IMR-90 (cell line): ENCODE results near the gene PITPNM2. TPM values are rescaled to one million over a fixed set of nuclear protein-coding genes. Genes with fewer than 3 reads are reported as not detected.

Experiments used
- ATAC-seq: fragments of 200-7000 bp; cut with Tn5 transposase; 2 replicates; pipeline ENCODE4 v1.9.1; 2020; ENCODE audit warnings: low read depth, mild to moderate bottlenecking, moderate library complexity
- BruUV-seq: library from RNA; stranded (reverse); fragments of 400-500 nt; replicated peaks from 2 replicates; lab custom pipeline; 2021; lab: Mats Ljungman, UMichigan
- CTCF ChIA-PET: fragments of 300-600 bp; formaldehyde crosslinking; extraction: SDS; loops from one replicate; lab custom pipeline; 2021; ENCODE audit warnings: antibody characterized with exemption; lab: Yijun Ruan, JAX
- POLR2A ChIA-PET: fragments of 300-600 bp; sonication (Branson Sonifier 250); formaldehyde crosslinking; loops from one replicate; lab custom pipeline; 2022; ENCODE audit warnings: antibody characterized with exemption; ENCODE audit not compliant: unreplicated experiment; lab: Charles Lee
- DNase-seq: peaks from one replicate; pipeline ENCODE4 v3.0.0; 2013
- H2AFZ ChIP-seq: replicated peaks from 2 replicates; pipeline ENCODE3; 2013; ENCODE audit warnings: low read length, mild to moderate bottlenecking; ENCODE audit not compliant: poor library complexity
- H2AK5ac ChIP-seq: 2 replicates; pipeline ENCODE4 v1.6.1; 2013; ENCODE audit warnings: low read depth, low read length, inconsistent platforms
- H2AK9ac ChIP-seq: replicated peaks from 2 replicates; pipeline ENCODE3; 2013; ENCODE audit warnings: mild to moderate bottlenecking, low read depth, low read length, moderate library complexity; ENCODE audit not compliant: poor library complexity
- H2BK120ac ChIP-seq: 2 replicates; pipeline ENCODE4 v1.6.1; 2013; ENCODE audit warnings: low read depth, low read length, inconsistent platforms
- H2BK15ac ChIP-seq: 3 replicates; pipeline ENCODE4 v1.6.1; 2013; ENCODE audit warnings: low read depth, low read length, inconsistent platforms
- H2BK20ac ChIP-seq: 2 replicates; pipeline ENCODE4 v1.6.1; 2013; ENCODE audit warnings: low read depth, mild to moderate bottlenecking, inconsistent platforms, low read length, moderate library complexity
- H2BK5ac ChIP-seq: 2 replicates; pipeline ENCODE4 v1.6.1; 2013; ENCODE audit warnings: mild to moderate bottlenecking, low read depth, low read length, inconsistent platforms; ENCODE audit not compliant: poor library complexity, severe bottlenecking
- H3K14ac ChIP-seq: replicated peaks from 2 replicates; pipeline ENCODE4 v1.6.1; 2013; ENCODE audit warnings: low read depth, low read length, inconsistent platforms
- H3K18ac ChIP-seq: 2 replicates; pipeline ENCODE4 v1.6.1; 2013; ENCODE audit warnings: low read depth, low read length, control low read depth
- H3K23ac ChIP-seq: 2 replicates; pipeline ENCODE4 v1.6.1; 2013; ENCODE audit warnings: low read depth, low read length, inconsistent platforms
- H3K27ac ChIP-seq: 2 replicates; pipeline ENCODE4 v1.5.1; 2013; ENCODE audit warnings: mild to moderate bottlenecking, control low read depth, low read length; ENCODE audit not compliant: insufficient read depth
- H3K27me3 ChIP-seq: 2 replicates; pipeline ENCODE4 v1.6.1; 2013; ENCODE audit warnings: low read length; ENCODE audit not compliant: control insufficient read depth, insufficient read depth
- H3K36me3 ChIP-seq: 2 replicates; pipeline ENCODE4 v1.6.1; 2013; ENCODE audit warnings: low read length, mixed read lengths; ENCODE audit not compliant: control insufficient read depth, insufficient read depth
- H3K4ac ChIP-seq: 2 replicates; pipeline ENCODE4 v1.6.1; 2013; ENCODE audit warnings: low read depth, low read length, inconsistent platforms
- H3K4me1 ChIP-seq: 2 replicates; pipeline ENCODE4 v1.6.1; 2013; ENCODE audit warnings: low read length, mixed read lengths; ENCODE audit not compliant: control insufficient read depth, insufficient read depth
- H3K4me2 ChIP-seq: 2 replicates; pipeline ENCODE4 v1.6.1; 2013; ENCODE audit warnings: low read depth, mild to moderate bottlenecking, control low read depth, low read length, moderate library complexity
- H3K4me3 ChIP-seq: 2 replicates; pipeline ENCODE4 v1.5.1; 2013; ENCODE audit warnings: low read depth, mild to moderate bottlenecking, control low read depth, low read length, moderate library complexity; ENCODE audit not compliant: insufficient read depth
- H3K56ac ChIP-seq: 2 replicates; pipeline ENCODE4 v1.6.1; 2013; ENCODE audit warnings: low read length, inconsistent platforms; ENCODE audit not compliant: insufficient read depth; ENCODE audit errors: extremely low read depth
- H3K79me1 ChIP-seq, 2 experiments: 2 replicates each; pipeline ENCODE4 v1.6.1; 2013; ENCODE audit warnings: low read length in 2 of 2, inconsistent platforms in 1 of 2, low read depth in 1 of 2
- H3K9ac ChIP-seq: 2 replicates; pipeline ENCODE4 v1.6.1; 2013; ENCODE audit warnings: low read depth, low read length, control low read depth
- H3K9me1 ChIP-seq: 2 replicates; pipeline ENCODE4 v1.6.1; 2013; ENCODE audit warnings: low read length, inconsistent platforms; ENCODE audit not compliant: insufficient read depth
- H3K9me3 ChIP-seq: 2 replicates; pipeline ENCODE4 v1.6.1; 2013; ENCODE audit warnings: low read length; ENCODE audit not compliant: control insufficient read depth, insufficient read depth
- H4K20me1 ChIP-seq: 2 replicates; pipeline ENCODE4 v1.6.1; 2013; ENCODE audit warnings: low read length, inconsistent platforms; ENCODE audit not compliant: insufficient read depth
- H4K5ac ChIP-seq: 2 replicates; pipeline ENCODE4 v1.6.1; 2013; ENCODE audit warnings: mild to moderate bottlenecking, low read depth, low read length, control low read depth
- H4K8ac ChIP-seq, 2 experiments: 2 replicates each; pipeline ENCODE4 v1.6.1; 2013; ENCODE audit warnings: low read depth in 2 of 2, low read length in 2 of 2, control low read depth in 1 of 2, inconsistent platforms in 1 of 2
- H4K91ac ChIP-seq: 2 replicates; pipeline ENCODE4 v1.6.1; 2013; ENCODE audit warnings: low read depth, low read length, inconsistent platforms; ENCODE audit not compliant: insufficient read depth
- BHLHE40 ChIP-seq: fragments of 150-350 bp; IDR thresholded peaks from 2 replicates; pipeline ENCODE4 v1.6.1; 2016; ENCODE audit warnings: mild to moderate bottlenecking, low read depth, low read length
- CEBPB ChIP-seq: IDR thresholded peaks from 2 replicates; pipeline ENCODE4 v1.6.1; 2012; ENCODE audit warnings: low read depth, low read length, improper control_type of control experiment
- ELK1 ChIP-seq: fragments of 150-350 bp; IDR thresholded peaks from 2 replicates; pipeline ENCODE4 v1.6.1; 2016; ENCODE audit warnings: low read depth, mild to moderate bottlenecking, low read length, moderate library complexity, borderline replicate concordance
- FOS ChIP-seq: fragments of 150-350 bp; IDR thresholded peaks from 2 replicates; pipeline ENCODE4 v1.6.1; 2016; ENCODE audit warnings: low read depth, low read length
- WGBS, 2 experiments: methylation state at CpG; one replicate each; pipeline versions ENCODE4 v1.1.5 to v1.1.7; 2013; ENCODE audit warnings: missing lambda C conversion rate in 2 of 2; ENCODE audit not compliant: insufficient read length in 1 of 2; ENCODE audit errors: extremely low coverage in 2 of 2; 5-methylcytosine and 5-hydroxymethylcytosine counted together
- dilution Hi-C: fragments of 300-500 bp; cut with HindIII; formaldehyde crosslinking; loops from one replicate; pipeline ENCODE4 v1.14.3; 2018; ENCODE audit warnings: low sequenced_read_pairs; ENCODE audit not compliant: unreplicated experiment
- in situ Hi-C: fragments of 300-500 bp; cut with MboI; formaldehyde crosslinking; loops from 3 replicates; pipeline ENCODE4 v1.14.3; 2019; ENCODE audit warnings: low sequenced_read_pairs, inconsistent platforms, mixed read lengths
- intact Hi-C: fragments of 100-400 bp; cut with micrococcal nuclease; formaldehyde crosslinking; loops from 2 replicates; pipeline ENCODE4 v1.10.0; 2022
- polyA plus RNA-seq, 3 experiments: library from polyadenylated mRNA; depleted of rRNA; stranded (reverse); fragments of >200 nt; gene quantifications; 2 replicates each; pipeline ENCODE4 v1.2.3, GENCODE V29; 2012; ENCODE audit warnings: low replicate concordance in 1 of 3
- total RNA-seq: library from RNA; depleted of rRNA; stranded (reverse); fragments of >200 nt; gene quantifications from 2 replicates; pipeline ENCODE4 v1.2.3, GENCODE V29; 2012

Gene PITPNM2
- total and polyA plus RNA-seq, 2 of the 4 experiments (the other 2 are of a cell fraction): 1.6 to 3.0 TPM

GRCh38 chr12:123108682-123109066 lies 42.2 kb downstream of the PITPNM2 start:
- no peak overlapping the region for H3K4ac ChIP-seq
- no peaks in the 10 kb centered on the region for H3K27me3 ChIP-seq
- no peak overlapping the region for H4K91ac ChIP-seq
- POLR2A ChIA-PET: no interaction called here
- no peak overlapping the region for H2AFZ ChIP-seq
- peaks cover 9% of the 10 kb centered on the region; the same call in 1 of the 2 replicates for H3K4me1 ChIP-seq
- H2BK15ac ChIP-seq: no peak overlapping the region
- BruUV-seq: no TSS peak
- CTCF ChIA-PET: no interaction called here
- H4K20me1 ChIP-seq: peaks cover 26% of the 10 kb centered on the region
- H3K4me2 ChIP-seq: no peak overlapping the region
- no peak overlapping the region for H3K9ac ChIP-seq
- intact Hi-C loops (no loop called here), dilution Hi-C loops (no loop called here), in situ Hi-C loops (no loop called here)
- no peak overlapping the region for H3K4me3 ChIP-seq
- H2BK20ac ChIP-seq: no peak overlapping the region
- H4K8ac ChIP-seq: no peak overlapping the region
- H2BK120ac ChIP-seq: no peak overlapping the region
- peaks cover 20% of the 10 kb centered on the region for H3K9me1 ChIP-seq
- no peak overlapping the region for H2AK9ac ChIP-seq
- H2BK5ac ChIP-seq: no peak overlapping the region
- H3K18ac ChIP-seq: no peak overlapping the region
- no peak overlapping the region for H4K5ac ChIP-seq
- ATAC-seq (no peak), DNase-seq (no peak)
- H3K14ac ChIP-seq: no peak overlapping the region
- H2AK5ac ChIP-seq: no peak overlapping the region
- no peaks in the 10 kb centered on the region for H3K9me3 ChIP-seq
- 83% methylated on average over 1 of the region's 7 CpGs; no CpG with 5 or more reads in 1 of the 2 experiments for whole genome bisulfite sequencing, 2 experiments
- no peak overlapping the region for H3K56ac ChIP-seq
- no peak overlapping the region for H3K27ac ChIP-seq
- TF ChIP-seq BHLHE40 (no peak), ELK1 (no peak), CEBPB (no peak), FOS (no peak)
- H3K23ac ChIP-seq: no peak overlapping the region
- peaks cover 26% of the 10 kb centered on the region; the same call in 1 of the 2 replicates for H3K36me3 ChIP-seq
- peaks cover 10 to 20% of the 10 kb centered on the region in 2 experiments for H3K79me1 ChIP-seq
